SU-DHL-6 (cell line): Measurements from ENCODE around the gene KCNQ1OT1.

Source experiments
- H2AFZ ChIP-seq: fragments of 200-600 bp; sonication (generic); 2 replicates; pipeline ENCODE4 v1.6.1; 2014; ENCODE audit warnings: low read depth, mild to moderate bottlenecking, moderate library complexity, mixed read lengths, antibody characterized with exemption, low read length; ENCODE audit not compliant: severe bottlenecking
- H3F3A ChIP-seq: fragments of 200-600 bp; shearing (Covaris generic); 2 replicates; pipeline ENCODE4 v1.6.0; 2016; ENCODE audit warnings: antibody characterized with exemption, mild to moderate bottlenecking; ENCODE audit not compliant: insufficient read depth
- H3K27ac ChIP-seq: fragments of 200-600 bp; sonication (generic); 2 replicates; pipeline ENCODE4 v1.5.1; 2016; ENCODE audit warnings: low read depth, mild to moderate bottlenecking, low read length, moderate library complexity, mixed read lengths
- H3K27me3 ChIP-seq: fragments of 200-600 bp; sonication (generic), shearing (Covaris generic); 2 replicates; pipeline ENCODE4 v1.6.0; 2014; ENCODE audit warnings: mild to moderate bottlenecking, low read length
- H3K36me3 ChIP-seq: fragments of 200-600 bp; sonication (generic); 2 replicates; pipeline ENCODE4 v1.6.1; 2014; ENCODE audit warnings: mild to moderate bottlenecking, low read length, mixed read lengths
- H3K4me2 ChIP-seq: fragments of 300-600, 200-600 bp; shearing (Covaris generic), sonication (generic); 2 replicates; pipeline ENCODE4 v1.6.0; 2014; ENCODE audit warnings: low read length, low read depth, mild to moderate bottlenecking; ENCODE audit not compliant: poor library complexity, severe bottlenecking
- H3K4me3 ChIP-seq: fragments of 200-600 bp; sonication (generic); 2 replicates; pipeline ENCODE4 v1.5.1; 2014; ENCODE audit warnings: antibody characterized with exemption, low read length, mild to moderate bottlenecking, mixed read lengths; ENCODE audit not compliant: insufficient read depth, poor library complexity, severe bottlenecking
- H3K79me2 ChIP-seq: fragments of 200-600 bp; sonication (generic); 2 replicates; pipeline ENCODE4 v1.6.1; 2014; ENCODE audit warnings: mild to moderate bottlenecking, low read length, moderate library complexity; ENCODE audit not compliant: insufficient read depth
- H3K9ac ChIP-seq: fragments of 200-600 bp; sonication (generic); 2 replicates; pipeline ENCODE4 v1.7.0; 2014; ENCODE audit warnings: mild to moderate bottlenecking, low read length
- H3K9me2 ChIP-seq: fragments of 200-600 bp; sonication (generic); replicated peaks from 2 replicates; pipeline ENCODE4 v1.6.1; 2014; ENCODE audit warnings: low read length; ENCODE audit not compliant: insufficient read depth
- H3K9me3 ChIP-seq: fragments of 200-600 bp; sonication (generic); 2 replicates; pipeline ENCODE4 v1.6.1; 2014; ENCODE audit warnings: low read length, mixed read lengths; ENCODE audit not compliant: insufficient read depth
- H4K20me1 ChIP-seq: fragments of 200-600 bp; sonication (generic); 2 replicates; pipeline ENCODE4 v1.6.1; 2014; ENCODE audit warnings: low read depth, mild to moderate bottlenecking, antibody characterized with exemption, low read length, moderate library complexity, mixed read lengths
- CTCF ChIP-seq: fragments of 200-600 bp; sonication (generic); IDR thresholded peaks from one replicate; pipeline ENCODE4 v1.5.1; 2017; ENCODE audit warnings: antibody characterized with exemption, mild to moderate bottlenecking, low read length, moderate library complexity; ENCODE audit not compliant: insufficient read depth, poor library complexity, severe bottlenecking
- EZH2phosphoT487 ChIP-seq: fragments of 200-600 bp; sonication (generic), shearing (Covaris generic); conservative IDR thresholded peaks from 2 replicates; pipeline ENCODE4 v1.6.1; 2018; ENCODE audit warnings: mild to moderate bottlenecking, antibody characterized with exemption, low read length, moderate library complexity, mixed read lengths

The KCNQ1OT1 gene

GRCh38 chr11:2564588-2565425 lies 135.0 kb downstream of the KCNQ1OT1 start:
- no peak for TF ChIP-seq EZH2phosphoT487
- TF ChIP-seq CTCF = no peak
- no peak overlapping the region for H3K4me3 ChIP-seq
- no peaks in the 10 kb centered on the region for H3F3A ChIP-seq
- H3K9ac ChIP-seq = no peak overlapping the region
- no peaks in the 10 kb centered on the region for H3K9me2 ChIP-seq
- H3K4me2 ChIP-seq = no peak overlapping the region
- H3K27me3 ChIP-seq = no peaks in the 10 kb centered on the region
- no peaks in the 10 kb centered on the region for H3K79me2 ChIP-seq
- H3K27ac ChIP-seq = no peak overlapping the region
- H4K20me1 ChIP-seq = no peaks in the 10 kb centered on the region
- H3K9me3 ChIP-seq = no peaks in the 10 kb centered on the region
- H2AFZ ChIP-seq = no peak overlapping the region
- H3K36me3 ChIP-seq = no peaks in the 10 kb centered on the region

- H3K4me3 ChIP-seq = no peak overlapping the region
- H3K36me3 ChIP-seq = no peaks in the 10 kb centered on the region
- no peaks in the 10 kb centered on the region for H3K79me2 ChIP-seq
- no peaks in the 10 kb centered on the region for H3K27me3 ChIP-seq
- no peaks in the 10 kb centered on the region for H3K9me2 ChIP-seq
- TF ChIP-seq EZH2phosphoT487 (no peak), CTCF (no peak)
- no peak overlapping the region for H3K9ac ChIP-seq
- H3K27ac ChIP-seq = no peak overlapping the region
- H3F3A ChIP-seq = no peaks in the 10 kb centered on the region
- no peak overlapping the region for H3K4me2 ChIP-seq
- no peaks in the 10 kb centered on the region for H3K9me3 ChIP-seq
- no peaks in the 10 kb centered on the region for H4K20me1 ChIP-seq
- no peak overlapping the region for H2AFZ ChIP-seq
These were observed 135.7 kb downstream of the KCNQ1OT1 start for GRCh38 chr11:2564008-2564530.

- Histone ChIP-seq H3K9me3 (no peaks in the 10 kb centered on the region), H3K36me3 (no peaks in the 10 kb centered on the region), H2AFZ (no peak overlapping the region), H3K4me2 (no peak overlapping the region), H3K79me2 (no peaks in the 10 kb centered on the region), H3K27ac (no peak overlapping the region), H4K20me1 (no peaks in the 10 kb centered on the region), H3K4me3 (no peak overlapping the region), H3K9ac (no peak overlapping the region), H3F3A (no peaks in the 10 kb centered on the region), H3K27me3 (no peaks in the 10 kb centered on the region), H3K9me2 (no peaks in the 10 kb centered on the region)
- no peak for TF ChIP-seq CTCF
- no peak for TF ChIP-seq EZH2phosphoT487
These were observed 136.4 kb downstream of the KCNQ1OT1 start for GRCh38 chr11:2563213-2564007.
